Parietal lobe (tissue), 2 donors: ENCODE measurements around the gene CLEC6A. TPM values are rescaled to one million over a fixed set of nuclear protein-coding genes. Genes with fewer than 3 reads are reported as not detected.

Experiments used
- small RNA-seq: library from RNA; depleted of rRNA; stranded (forward); fragments of <200 nt; gene quantifications from one replicate; pipeline ENCODE3, GENCODE V24; 2014; ENCODE audit warnings: low replicate concordance
- total RNA-seq: library from RNA; depleted of rRNA; stranded (reverse); fragments of >200 nt; gene quantifications from one replicate; pipeline ENCODE4 v1.2.3, GENCODE V29; 2014

Gene CLEC6A
- not detected for total RNA-seq

DNA sequence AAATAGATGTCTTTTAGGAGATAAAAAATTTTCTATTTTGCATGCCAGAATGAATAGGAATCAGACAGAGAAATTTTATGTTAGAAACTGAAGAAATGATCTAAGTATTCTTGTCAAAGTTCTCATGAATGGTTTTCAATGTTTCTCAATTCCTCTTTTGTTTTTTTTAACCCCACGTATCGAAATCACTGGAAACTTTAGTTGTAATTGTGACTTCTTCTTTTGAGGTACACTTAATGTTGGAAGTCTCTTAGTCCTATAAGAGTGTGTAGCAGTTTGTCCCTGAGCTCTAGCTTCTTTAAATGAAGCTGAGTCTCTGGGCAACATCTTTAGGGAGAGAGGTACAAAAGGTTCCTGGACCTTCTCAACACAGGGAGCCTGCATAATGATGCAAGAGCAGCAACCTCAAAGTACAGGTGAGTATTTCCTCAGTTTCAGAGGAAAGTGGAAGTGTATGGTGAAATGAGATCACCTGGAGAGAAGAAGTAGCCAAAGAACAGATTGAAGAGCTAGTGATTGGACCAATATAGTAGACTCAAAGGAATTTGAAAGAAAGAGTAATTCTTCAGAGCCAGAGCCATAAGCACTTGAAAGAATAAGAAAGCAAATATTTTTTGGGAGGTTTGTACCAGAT lies at the start of gene CLEC6A:
Gene CLEC6A (plus strand): TSS at position 236 of the 634 bp plus-strand sequence. CDS start 150 bp downstream, at position 386.

DNA sequence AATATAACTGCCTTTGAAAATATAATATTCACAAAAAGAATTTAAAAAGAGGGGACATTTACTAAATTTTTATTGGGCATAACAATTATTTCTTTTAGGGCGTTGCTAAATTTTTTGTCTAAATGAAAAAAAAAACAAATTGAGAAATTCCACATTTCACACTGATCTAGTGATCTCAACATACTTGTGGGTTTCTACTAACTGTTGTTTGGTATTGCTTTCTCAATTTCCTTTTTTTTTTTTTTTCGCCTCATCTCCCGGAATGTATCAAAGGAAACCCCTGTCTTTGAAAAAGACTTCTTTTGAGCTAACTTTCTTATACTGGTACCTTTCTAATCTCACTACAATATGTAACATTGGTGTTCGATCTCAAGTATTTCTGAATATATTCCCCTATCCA lies 57.5 kb downstream of the CLEC6A start, which contains the start of gene CLEC4D:
Gene CLEC4D (plus strand): TSS at position 248 of the 400 bp plus-strand sequence. CDS start 230 bp downstream, outside the sequence.

Small RNA genes lying within 50 kb of the gene (small RNA-seq; reads per million reads assigned to genes)
- gene RNU6-275P: not detected

Other genes with a start within 250 kb of the CLEC6A start
- not detected for gene FAM90A1, start 228.3 kb upstream of the CLEC6A start, total RNA-seq
- gene CLEC4D, start 57.5 kb downstream of the CLEC6A start, total RNA-seq: not detected
- gene CLEC4E, start 84.9 kb downstream of the CLEC6A start, total RNA-seq: not detected
- not detected for gene AICDA, start 156.9 kb downstream of the CLEC6A start, total RNA-seq
- not detected for gene MFAP5, start 206.9 kb downstream of the CLEC6A start, total RNA-seq
- 240 TPM for gene RIMKLB, start 242.0 kb downstream of the CLEC6A start, total RNA-seq